HG03108 (cell line): ENCODE measurements around the gene CENATAC.
"Not testable (repeated sequence)": the region's sequence is repeated elsewhere in the genome, so short reads cannot be mapped to it uniquely, and the experiment has no call there.

Source experiments
- ATAC-seq: cut with Tn5 transposase; IDR thresholded peaks from one replicate; pipeline ENCODE4 v1.9.1; 2021; ENCODE audit warnings: moderate library complexity; ENCODE audit not compliant: unreplicated experiment

CENATAC gene

DNA sequence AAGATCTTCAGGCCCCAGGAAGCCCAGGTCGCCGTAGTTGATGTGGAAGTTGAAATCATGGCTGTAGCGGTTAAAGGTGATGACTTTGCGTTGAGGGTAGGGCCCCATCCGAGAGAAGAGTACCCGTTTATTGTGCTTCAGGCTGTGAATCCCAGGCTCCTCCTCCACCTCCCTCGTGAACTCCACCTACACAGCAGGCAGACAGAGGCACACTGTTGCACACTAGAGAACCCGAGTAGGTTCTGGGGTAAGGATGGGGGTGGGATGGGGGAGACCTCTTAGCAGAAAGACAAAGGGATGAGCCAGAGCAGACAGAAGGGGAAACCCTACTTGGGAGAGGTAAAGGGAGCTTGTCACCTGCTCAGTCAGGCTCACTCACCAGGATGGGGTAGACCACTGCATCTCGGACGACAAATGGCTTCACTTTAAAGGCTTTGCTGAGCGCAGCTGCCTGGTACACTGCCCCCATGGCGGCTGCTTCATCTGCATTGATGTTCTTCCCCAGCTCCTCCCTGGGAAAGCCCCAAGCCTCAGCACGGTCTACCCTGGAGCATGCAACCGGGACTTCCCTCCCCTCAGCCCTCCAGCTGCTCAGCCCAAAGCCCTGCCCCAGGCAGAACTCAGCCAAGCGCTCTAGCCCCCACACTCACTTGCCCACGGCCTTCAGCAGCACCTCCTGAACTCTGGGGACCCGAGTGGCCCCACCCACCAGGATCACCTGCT, 53.7 kb downstream of the CENATAC start:
- ATAC-seq, result peak; percentile 41

DNA sequence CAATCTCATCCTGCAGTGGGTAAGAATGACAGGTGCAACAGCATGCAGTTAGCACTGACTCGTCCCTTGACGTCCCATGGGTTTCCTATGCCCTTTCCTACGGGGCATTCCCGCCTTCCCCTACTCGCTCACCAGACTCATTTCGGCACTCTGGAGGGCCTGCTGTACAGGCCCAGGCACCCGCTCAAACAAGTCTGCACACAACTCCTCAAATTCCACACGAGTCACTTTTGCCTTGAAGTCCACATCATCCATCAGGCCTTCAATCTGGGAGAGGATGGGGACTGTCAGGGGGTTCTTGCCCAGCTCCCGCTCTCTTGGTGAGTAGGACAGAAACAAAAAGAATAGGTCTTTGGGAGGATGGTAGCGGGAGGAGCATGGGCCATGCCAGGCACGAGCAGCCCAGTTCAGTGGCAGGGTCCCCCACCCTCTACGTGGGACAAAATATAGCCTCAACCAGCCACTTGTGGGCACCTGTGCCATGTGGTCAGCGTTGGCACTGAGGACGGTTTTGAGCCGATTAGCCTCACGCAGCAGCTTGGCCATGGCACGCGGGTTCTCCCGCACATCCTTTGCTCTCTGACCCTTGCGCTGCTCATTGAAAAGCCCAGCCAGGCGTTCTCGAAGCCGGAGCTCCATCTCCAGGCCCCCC, 54.4 kb downstream of the CENATAC start:
- no peak for ATAC-seq

DNA sequence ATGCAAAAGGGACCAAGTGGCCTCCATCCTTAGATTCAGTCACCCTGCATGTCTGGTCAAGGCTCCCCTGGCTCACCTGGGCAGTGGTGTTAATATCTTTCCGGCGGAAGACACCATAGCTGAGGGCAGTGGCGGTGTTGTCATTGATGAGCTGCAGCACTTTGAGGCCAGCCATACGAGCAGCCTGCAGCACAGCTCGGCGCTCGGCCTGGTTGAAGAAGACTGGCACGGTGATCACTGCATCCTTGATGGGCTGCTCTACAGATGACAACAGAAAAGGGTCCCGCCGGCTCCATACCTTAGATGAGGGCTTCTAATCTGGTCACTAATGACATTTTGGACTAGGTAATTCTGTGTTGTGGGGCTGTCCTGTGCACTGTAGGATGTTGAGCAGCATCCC, 56.5 kb downstream of the CENATAC start:
- no peak for ATAC-seq

DNA sequence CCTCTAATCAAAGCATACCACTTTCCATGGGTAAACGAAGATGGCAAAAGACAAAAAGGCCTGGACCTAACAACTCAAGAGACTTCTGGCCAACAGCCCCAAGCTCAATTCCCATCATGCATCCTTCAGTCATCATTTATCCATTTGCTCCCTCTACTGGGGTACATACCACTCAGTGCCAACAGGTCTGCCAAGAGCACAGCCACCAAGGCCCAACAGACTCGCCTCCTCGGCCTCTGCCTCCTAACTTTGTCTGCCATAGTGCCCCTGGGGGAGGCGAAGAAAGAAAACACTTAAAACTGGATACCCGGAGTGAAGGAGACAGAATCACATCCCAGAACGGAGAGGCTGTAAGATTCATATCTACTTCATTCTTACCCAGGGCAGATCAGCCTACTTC, 58.0 kb downstream of the CENATAC start:
- ATAC-seq, result no peak

DNA sequence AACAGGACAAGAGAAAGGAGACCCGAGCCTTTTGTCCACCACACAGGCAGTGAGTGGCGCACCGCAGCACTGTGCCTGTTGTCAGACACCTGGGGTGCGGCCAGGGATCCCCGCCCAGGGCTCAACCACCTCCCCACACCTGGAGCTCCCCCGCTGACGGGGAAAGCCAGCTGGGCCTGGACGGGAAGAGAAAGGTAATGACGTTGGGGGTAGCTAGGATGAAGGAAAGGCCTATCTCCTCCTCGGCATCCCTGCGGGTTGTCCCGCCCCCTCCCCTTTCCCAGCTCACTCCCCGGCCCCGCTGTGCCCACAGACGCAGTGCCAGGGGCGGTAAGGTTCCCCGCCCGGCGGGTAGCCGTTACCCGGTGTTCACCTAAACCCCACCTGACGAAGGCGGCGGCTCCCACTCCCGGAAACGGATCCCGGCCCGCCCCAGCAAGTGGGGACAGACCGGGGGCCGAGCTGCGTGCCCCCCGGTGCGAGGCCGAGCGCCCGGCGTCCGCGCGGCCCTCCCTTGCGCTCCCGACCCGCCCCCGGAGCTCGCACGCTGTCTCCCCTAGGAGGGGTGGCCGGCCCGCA, 58.6 kb downstream of the CENATAC start:
- peak; percentile 3 for ATAC-seq

DNA sequence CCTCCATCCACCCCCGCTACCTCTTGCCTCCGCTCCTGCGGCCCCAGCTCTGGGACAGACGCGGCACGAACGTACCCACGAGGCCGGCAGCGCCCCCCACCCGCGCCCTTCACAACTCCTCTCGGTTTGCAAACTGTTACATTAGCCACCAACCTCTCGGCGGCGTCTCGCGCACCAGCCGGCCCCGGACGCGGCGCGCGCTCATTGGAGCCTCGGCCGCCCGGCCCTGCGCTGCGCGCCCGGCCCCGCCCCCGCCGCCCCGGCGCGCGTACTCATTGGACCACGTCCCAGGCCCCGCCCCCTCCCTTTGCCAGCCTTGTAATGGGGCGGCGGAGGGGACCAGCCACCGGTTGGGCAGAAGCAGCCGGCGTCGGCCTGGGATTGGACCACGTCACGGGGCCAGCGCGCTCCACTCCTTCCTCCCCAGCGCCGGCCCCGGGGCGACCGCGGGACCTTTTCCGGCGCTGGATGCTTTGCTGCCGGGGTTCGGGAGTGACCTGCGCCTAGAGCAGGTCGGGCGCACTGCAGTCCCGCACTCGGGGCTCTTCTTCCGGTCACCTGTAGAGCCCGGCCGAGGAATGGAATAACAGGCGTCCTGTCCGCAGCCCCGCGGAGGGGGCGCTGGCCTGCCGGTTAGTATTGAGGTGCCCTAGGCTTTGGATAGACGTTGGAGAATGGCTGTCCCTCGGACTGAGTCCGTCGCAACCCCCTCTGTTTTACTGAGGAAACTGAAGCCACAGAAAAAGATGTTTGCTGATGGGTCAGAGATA, 59.2 kb downstream of the CENATAC start, which contains the start of gene HYOU1:
TSS of gene HYOU1 (minus strand) at position 206 of the 770 bp plus-strand sequence. CDS start 1,045 bp downstream, outside the sequence.
- peak; percentile 91 for ATAC-seq

DNA sequence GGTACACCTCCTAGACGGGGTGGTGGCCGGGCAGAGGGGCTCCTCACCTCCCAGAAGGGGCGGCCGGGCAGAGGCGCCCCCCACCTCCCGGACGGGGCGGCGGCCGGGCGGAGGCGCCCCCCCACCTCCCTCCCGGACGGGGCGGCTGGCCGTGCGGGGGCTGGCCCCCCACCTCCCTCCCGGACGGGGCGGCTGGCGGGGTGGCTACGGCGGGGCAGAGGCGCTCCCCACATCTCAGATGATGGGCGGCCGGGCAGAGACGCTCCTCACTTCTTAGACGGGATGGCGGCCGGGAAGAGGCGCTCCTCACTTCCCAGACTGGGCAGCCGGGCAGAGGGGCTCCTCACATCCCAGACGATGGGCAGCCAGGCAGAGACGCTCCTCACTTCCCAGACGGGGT, 61.2 kb downstream of the CENATAC start:
- ATAC-seq, result not testable (repeated sequence)

DNA sequence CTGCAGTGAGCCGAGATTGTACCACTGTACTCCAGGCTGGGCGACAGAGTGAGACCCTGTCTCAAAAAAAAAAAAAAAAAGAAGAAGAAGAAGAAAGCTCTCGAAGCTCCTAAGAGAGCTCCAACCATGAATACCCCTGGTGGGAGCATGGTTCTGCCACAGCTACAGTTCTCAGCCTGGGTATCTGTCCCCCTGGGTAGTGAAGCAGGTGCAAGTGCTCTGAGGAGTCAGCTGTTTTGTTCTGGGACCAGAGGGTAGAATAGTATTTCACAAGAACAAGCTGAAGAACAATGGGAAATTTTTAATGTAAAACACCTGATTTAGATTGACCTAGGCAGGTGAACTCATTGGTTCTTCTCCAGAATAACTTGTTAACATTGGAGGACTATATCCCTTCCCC, 63.3 kb downstream of the CENATAC start:
- ATAC-seq, result no peak

DNA sequence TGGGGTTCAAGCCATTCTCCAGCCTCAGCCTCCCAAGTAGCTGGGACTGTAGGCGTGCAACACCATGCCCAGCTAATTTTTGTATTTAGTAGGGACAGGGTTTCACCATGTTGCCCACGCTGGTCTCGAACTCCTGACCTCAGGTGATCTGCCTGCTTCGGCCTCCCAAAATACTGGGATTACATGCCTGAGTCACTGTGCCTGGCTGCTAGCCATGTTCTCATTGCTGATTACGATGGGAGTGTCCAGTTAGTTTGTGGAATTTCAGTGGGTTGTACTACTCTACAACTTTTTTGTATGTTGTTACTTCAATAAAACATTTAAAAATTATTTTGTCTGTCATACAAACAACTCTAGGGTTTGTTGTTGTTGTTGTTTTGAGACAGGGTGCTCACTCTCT, 64.8 kb downstream of the CENATAC start:
- no peak for ATAC-seq

DNA sequence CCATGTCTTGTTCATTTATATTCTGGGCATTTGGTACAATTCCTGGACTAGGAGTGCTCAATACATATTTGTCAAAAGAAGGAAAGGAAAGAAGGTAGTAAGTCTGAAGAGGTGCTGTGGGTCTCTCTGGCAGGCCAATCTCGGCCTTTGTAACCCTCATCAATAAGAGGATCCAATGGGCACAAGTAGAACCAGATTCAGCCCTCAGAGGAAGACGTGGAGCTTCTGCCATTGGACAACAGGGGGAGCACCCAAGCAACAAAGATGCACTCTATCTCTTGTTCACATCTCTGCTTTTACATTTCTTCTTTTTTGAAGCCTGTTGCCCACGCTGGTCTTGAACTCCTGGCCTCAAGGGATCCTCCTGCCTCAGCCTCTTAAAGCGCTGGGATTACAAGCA, 67.4 kb downstream of the CENATAC start:
- ATAC-seq, result no peak
